GM19463 (cell line): ENCODE results near the gene NDUFA12.

Experiments
- ATAC-seq: cut with Tn5 transposase; IDR thresholded peaks from one replicate; pipeline ENCODE4 v1.9.1; 2021; ENCODE audit warnings: mild to moderate bottlenecking, moderate library complexity; ENCODE audit not compliant: unreplicated experiment

NDUFA12 gene

DNA sequence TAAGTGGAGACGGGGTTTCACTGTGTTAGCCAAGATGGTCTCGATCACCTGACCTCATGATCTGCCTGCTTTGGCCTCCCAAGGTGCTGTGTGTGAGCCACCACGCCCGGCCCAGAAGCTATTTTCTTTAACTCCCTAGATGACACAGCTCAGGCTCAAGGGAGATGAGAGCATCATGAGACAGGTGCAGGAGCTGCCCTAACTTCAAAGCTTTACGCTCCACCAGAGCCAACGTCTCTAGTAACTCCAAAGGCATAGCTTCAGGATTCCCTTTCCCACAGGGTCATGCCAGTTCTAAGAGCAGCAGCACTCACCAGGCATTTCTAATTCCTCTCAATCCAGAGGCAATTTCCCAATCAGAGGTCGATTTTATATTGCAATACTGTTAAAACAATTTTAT lies 21.0 kb downstream of the NDUFA12 start:
- ATAC-seq, result no peak

- ATAC-seq, result no peak
Measured at GRCh38 chr12:94980577-94980976, 22.9 kb downstream of the NDUFA12 start.

DNA sequence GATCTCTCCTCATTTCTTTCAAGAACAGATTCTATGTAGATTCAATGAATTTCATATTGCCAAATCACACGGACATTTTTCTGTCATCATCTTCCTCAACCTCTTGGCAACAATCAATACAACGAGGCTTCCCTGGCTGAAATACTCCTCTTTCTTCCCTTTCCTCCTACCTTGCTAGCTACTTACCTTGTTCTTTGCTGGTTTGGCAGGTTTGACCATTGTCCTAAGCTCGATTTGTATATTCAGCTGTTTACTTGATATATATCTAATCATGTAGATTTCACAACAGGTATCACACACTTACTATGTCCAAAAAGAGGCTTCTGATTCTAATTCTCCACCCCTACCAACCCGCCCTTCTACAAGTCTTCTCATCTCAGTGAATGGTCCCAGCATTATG lies 23.6 kb downstream of the NDUFA12 start:
- no peak for ATAC-seq

DNA sequence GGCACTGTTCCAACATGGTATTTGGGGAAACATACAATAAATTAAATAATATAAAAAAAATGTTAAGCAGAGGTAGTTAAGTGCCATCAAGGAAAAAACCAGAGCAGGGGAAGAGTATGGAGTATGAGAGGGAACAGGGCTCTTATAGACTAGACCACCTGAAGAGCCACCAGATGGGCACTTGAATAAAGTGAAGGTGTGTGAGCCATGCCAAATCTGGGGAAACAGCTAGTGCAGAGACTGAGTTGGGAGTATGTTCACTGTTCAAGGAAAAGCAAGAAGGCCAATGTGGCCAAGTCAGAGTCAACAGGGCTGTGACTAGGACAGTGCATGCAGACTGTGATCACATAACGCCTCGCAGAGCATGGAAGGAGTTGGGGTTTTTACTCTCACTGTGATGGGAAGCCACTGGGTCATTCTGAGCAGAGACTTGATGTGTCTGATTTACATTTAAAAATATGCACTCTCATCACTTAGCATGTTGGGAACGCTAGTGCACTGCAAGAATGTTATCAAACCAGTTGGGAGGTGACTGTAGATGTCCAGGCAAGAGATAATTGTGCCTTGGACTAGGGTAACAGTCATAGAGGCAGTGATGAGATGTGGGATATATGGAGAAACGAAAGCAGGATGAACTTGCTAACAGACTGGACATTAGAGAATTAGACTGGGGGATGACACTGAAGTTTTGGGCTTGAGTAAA lies 25.6 kb downstream of the NDUFA12 start:
- ATAC-seq, result no peak

DNA sequence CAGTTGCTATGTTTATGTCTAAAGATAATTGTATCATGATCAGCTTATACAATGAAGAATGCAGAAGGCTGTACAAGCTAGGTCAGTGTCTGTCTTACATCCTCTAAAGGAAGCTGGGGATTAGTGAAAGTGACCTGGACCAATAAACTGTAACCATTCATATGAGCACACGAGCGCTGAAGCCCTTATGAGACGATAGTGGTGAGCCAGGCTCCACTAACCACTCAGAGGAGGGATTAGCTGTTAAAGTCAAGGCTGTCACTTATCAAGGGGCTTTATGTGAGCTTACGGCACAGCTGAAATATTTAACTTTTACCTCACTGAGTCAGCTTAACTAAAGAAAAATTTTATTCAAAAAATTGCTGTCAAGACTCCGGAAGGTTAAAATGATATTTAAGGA lies 30.3 kb downstream of the NDUFA12 start:
- no peak for ATAC-seq

GRCh38 chr12:94972795-94973194 lies 30.7 kb downstream of the NDUFA12 start:
- ATAC-seq, result no peak

DNA sequence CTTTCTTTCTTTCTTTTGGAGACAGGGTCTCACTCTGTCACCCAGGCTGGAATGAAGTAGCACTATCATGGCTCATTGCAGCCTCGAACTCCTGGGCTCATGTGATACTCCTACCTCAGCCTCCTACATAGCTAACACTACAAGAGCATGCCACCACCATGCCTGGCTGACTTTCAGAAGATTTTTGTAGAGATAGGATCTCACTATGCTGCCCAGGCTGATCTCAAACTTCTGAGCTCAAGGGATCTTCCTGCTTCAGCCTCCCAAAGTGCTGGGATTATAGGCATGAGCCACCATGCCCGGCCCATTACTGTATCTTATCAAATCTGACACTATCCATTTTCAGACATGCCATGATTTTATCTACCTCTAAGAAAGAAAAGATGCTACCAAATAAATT lies 31.6 kb downstream of the NDUFA12 start:
- ATAC-seq, result no peak

DNA sequence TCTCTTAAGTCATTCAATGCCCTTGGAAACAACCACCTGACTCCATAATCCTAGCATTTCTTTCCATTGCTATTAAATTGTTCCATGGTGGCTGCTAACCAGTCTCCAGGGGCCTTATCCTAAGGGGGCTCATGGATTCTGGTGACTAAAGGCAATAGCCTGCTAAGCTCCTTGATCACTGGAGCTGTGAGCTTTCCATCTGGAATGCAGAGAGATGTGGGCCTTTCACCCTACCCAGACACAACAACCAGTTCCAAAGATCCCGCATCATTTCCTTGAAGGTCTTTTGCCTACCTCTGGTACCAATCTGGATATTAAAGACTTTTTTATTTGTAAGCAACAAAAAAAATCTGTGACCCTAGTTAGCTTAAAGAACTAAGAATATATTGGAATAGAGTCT lies 32.9 kb downstream of the NDUFA12 start:
- ATAC-seq, result no peak

DNA sequence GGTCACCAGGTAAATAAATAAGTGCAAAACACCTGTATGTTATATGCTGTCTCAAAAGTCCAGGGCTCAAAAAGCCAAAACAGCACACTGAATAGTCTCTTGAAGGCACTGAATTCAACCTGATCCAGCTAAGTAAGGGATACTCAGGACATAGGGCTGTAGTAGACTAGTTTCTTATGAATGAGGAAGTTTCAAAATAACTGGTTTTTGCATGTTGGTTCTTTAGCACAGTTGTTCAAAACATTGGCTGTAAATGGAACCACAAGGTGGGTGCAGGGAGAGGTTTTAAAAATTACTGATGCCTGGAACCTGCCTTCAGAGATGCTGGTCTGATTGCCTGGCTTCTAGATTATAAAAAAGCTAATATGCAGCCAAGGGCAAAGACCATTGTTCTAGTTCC lies 34.1 kb downstream of the NDUFA12 start:
- ATAC-seq, result no peak

DNA sequence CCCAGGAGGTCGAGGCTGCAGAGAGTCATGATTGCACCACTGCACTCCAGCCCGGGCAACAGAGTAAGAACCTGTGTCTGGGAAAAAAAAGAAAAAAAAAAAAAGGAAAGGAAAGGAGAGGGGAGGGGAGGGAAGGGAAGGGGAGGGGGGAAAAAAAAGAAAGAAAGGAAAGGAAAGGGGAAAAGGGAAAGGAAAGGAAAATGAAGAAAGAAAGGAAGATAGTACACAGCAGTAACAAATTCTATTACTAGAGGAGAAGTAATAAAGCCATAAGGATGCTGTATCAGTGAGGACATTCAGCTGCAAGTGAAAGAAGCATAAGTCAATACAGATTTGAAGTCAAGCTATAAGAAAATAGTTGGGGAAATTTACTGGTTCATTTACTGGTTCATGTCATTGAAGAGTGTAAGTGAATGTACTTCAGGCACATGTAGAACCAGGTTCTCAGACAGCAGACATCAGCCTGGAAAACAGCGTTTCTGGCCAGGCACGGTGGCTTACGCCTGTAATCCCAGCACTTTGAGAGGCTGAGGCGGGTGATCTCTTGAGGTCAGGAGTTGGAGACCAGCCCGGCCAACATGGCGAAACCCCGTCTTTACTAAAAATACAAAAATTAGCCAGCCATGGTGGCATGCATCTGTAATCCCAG lies 37.4 kb downstream of the NDUFA12 start:
- ATAC-seq, result no peak

DNA sequence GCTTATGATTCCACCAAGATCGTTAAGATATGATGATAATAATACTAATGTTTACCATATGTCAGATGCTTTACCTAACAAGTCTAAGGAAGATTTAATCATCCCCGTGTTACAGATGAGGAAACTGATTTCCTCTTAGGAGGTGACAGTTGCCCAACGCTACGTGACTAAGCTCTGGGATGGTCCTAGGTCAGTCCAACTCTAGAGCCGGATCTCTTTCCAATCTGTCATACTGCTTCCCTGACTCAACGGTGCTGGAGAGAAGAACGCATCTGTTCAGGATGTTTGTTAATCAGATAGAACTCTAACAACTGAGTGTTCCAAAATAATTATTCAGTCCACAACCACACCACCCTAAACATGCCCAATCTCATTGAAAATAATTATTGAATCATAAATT lies 39.8 kb downstream of the NDUFA12 start:
- no peak for ATAC-seq

DNA sequence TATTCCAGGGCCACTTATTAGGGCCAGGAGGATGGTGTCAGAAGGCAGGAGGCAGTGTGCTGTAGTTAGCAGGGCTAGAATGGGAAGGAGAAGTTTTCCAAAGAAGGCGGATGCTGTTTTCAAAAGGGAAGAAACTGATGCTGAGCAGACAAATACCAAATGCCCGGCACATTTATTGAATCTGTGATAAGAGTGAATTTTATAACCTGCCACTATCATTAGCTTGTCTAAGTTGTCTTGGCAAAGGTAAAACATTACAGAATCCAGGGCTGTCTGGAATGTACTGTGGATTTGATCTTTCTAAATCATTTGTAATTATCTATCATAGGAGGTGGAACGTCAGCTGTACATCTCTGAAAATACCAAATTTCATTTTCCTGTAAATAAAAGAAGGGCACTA lies 40.8 kb downstream of the NDUFA12 start:
- no peak for ATAC-seq

GRCh38 chr12:94961911-94962310 lies 41.6 kb downstream of the NDUFA12 start:
- no peak for ATAC-seq

- ATAC-seq, result no peak
Measured at GRCh38 chr12:94961256-94961824, 42.2 kb downstream of the NDUFA12 start.

- no peak for ATAC-seq
Measured at GRCh38 chr12:94957006-94957405, 46.5 kb downstream of the NDUFA12 start.

- no peak for ATAC-seq
Measured at GRCh38 chr12:94954948-94955592, 48.4 kb downstream of the NDUFA12 start.

GRCh38 chr12:94954029-94954685 lies 49.3 kb downstream of the NDUFA12 start:
- ATAC-seq, result no peak

- ATAC-seq, result no peak
Measured at GRCh38 chr12:94952325-94952724, 51.2 kb downstream of the NDUFA12 start.

DNA sequence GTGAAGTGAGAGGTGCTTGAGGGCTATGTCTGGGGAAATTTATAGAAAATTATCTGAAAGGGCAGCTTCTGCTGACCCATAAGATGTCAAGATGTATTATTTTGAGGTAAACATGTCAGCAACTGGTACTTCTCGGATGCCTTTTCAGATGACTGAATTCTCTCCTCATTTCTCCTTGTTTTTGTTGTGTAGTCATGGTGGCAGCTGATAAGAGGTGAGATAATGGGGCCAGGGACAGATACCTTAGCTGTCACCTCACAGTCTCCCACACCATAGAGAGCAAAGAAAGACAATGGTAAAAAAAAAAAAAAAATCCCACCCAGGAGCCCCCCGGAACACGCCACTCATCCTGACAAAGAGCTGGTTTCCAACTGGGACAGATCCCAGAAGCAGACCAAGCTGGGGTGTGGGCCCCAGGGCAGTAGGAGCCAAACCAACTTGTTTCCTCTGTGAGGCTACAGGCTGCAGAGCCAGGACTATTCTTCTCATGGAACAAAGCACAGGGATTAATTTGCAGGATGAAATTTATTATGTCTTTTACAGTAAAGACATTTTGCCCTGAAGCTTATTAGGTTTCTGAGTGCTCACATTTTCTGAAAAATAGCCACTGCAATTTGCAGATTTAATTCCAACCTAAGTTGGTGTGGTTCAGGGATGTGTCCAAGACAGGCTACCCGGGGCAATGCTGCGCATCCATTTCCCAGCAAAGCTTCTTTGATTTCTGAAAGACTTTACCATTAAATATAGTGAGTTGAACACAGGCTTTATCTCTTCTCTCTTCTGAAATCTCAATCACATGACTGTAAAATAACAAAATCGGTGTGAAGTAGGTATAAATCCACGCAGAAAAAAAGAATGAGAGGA lies 52.2 kb downstream of the NDUFA12 start:
- ATAC-seq, result no peak

GRCh38 chr12:94948232-94948810 lies 55.2 kb downstream of the NDUFA12 start:
- ATAC-seq, result no peak
